LNCaP clone FGC (cell line): ENCODE data around the gene MIP.

Experiments
- DNase-seq: peaks from one replicate; pipeline ENCODE4 v3.0.0-alpha.2; 2011; ENCODE audit warnings: low read depth
- H3K4me3 ChIP-seq: 2 replicates; pipeline ENCODE4 v1.5.1; 2011; ENCODE audit warnings: mild to moderate bottlenecking, low read depth, low read length, control low read depth
- CTCF ChIP-seq: IDR thresholded peaks from 2 replicates; pipeline ENCODE4 v1.5.1; 2012; ENCODE audit warnings: mild to moderate bottlenecking; ENCODE audit not compliant: control insufficient read depth, insufficient read depth; ENCODE audit errors: extremely low read depth

Gene MIP

GRCh38 chr12:56474389-56474788 lies 19.9 kb upstream of the MIP start:
- no peak overlapping the region for H3K4me3 ChIP-seq
- no peak for TF ChIP-seq CTCF
- DNase-seq, result no peak

- no peak for DNase-seq
Measured at GRCh38 chr12:56469007-56469930, 14.8 kb upstream of the MIP start.

GRCh38 chr12:56468216-56469006 lies 14.0 kb upstream of the MIP start, which contains the start of gene SPRYD4:
Gene SPRYD4 (plus strand): TSS chr12:56468578. CDS start chr12:56468592, 14 bp downstream.
- peak within 1 kb of the TSS; percentile 76 for H3K4me3 ChIP-seq
- DNase-seq, result peak; percentile 77
- peak; percentile 67 for TF ChIP-seq CTCF

More at GRCh38 chr12:56469007-56469930, 14.8 kb upstream of the MIP start:
- H3K4me3 ChIP-seq, result peak overlapping the region; percentile 76
- no peak for TF ChIP-seq CTCF

GRCh38 chr12:56462565-56462964 lies 8.1 kb upstream of the MIP start:
- H3K4me3 ChIP-seq, result no peak overlapping the region
- no peak for TF ChIP-seq CTCF
- DNase-seq, result no peak

GRCh38 chr12:56461235-56462159 lies 7.0 kb upstream of the MIP start:
- no peak overlapping the region for H3K4me3 ChIP-seq
- no peak for TF ChIP-seq CTCF
- DNase-seq, result no peak

GRCh38 chr12:56457817-56458216 lies 3.4 kb upstream of the MIP start:
- no peak for TF ChIP-seq CTCF
- DNase-seq, result no peak
- H3K4me3 ChIP-seq, result no peak overlapping the region
